Measurements from ENCODE around the gene RASGEF1C.

DNA sequence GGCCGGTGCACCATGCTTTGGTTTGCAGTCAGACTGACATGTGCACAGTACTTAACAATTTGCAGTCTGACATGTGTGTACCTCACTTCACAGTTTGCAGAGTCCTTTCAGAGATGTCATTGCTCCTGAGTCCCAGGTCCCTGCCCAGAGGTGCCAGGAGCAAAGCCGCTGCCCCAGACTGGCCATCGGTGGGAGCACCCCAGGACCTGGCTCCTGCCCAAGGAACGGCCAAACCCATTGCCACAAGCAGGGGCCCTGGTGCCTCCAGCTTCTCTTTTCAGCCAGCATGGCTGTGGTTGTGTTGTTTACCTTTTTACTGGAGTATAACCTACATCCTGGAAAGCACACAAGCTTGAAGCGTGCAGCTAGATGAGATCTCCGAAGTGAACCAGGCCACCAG lies 28.6 kb downstream of the RASGEF1C start:
- TF ChIP-seq, protein P1, sequence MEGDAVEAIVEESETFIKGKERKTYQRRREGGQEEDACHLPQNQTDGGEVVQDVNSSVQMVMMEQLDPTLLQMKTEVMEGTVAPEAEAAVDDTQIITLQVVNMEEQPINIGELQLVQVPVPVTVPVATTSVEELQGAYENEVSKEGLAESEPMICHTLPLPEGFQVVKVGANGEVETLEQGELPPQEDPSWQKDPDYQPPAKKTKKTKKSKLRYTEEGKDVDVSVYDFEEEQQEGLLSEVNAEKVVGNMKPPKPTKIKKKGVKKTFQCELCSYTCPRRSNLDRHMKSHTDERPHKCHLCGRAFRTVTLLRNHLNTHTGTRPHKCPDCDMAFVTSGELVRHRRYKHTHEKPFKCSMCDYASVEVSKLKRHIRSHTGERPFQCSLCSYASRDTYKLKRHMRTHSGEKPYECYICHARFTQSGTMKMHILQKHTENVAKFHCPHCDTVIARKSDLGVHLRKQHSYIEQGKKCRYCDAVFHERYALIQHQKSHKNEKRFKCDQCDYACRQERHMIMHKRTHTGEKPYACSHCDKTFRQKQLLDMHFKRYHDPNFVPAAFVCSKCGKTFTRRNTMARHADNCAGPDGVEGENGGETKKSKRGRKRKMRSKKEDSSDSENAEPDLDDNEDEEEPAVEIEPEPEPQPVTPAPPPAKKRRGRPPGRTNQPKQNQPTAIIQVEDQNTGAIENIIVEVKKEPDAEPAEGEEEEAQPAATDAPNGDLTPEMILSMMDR (IDR thresholded peaks at IDR 0.05), result no peak
- TF ChIP-seq POLR2A (IDR thresholded peaks at IDR 0.05), result no peak
